Measurements from ENCODE around the gene CLCF1. TPM values are rescaled to one million over a fixed set of nuclear protein-coding genes. Genes with fewer than 3 reads are reported as not detected.

Gene CLCF1
- total and polyA plus RNA-seq, 10 of the 15 experiments (the other 5 are each of a cell fraction or from before 2014, with no cell fraction given): 0.16 to 2.1 (median 0.63) TPM; not detected in 1

GRCh38 chr11:67391304-67392182 lies 18.1 kb upstream of the CLCF1 start, which contains the start of gene RAD9A (continued):
- no peak for TF ChIP-seq SUPT20H (IDR thresholded peaks at IDR 0.05; ENCODE audit: borderline replicate concordance, control insufficient read depth, low read depth, low read length)
- TF ChIP-seq TCF7 (IDR thresholded peaks at IDR 0.05; ENCODE audit: borderline replicate concordance): no peak
- no peak for TF ChIP-seq CUX1 (IDR thresholded peaks at IDR 0.05; ENCODE audit: insufficient replicate concordance, low read depth, low read length)
- TF ChIP-seq KDM1A (IDR thresholded peaks at IDR 0.05; ENCODE audit: borderline replicate concordance): no peak
- TF ChIP-seq SUZ12 (IDR thresholded peaks at IDR 0.05; ENCODE audit: unreplicated experiment): no peak
- TF ChIP-seq ZNF384 (IDR thresholded peaks at IDR 0.05; ENCODE audit: borderline replicate concordance, low read depth, low read length): no peak
- TF ChIP-seq RAD51 (IDR thresholded peaks at IDR 0.05): peak; percentile 100
- TF ChIP-seq TCF12 (IDR thresholded peaks at IDR 0.05; ENCODE audit: low read depth, low read length): peak; percentile 94
- TF ChIP-seq MLLT1 (IDR thresholded peaks at IDR 0.05): no peak
- TF ChIP-seq SMARCA5 (IDR thresholded peaks at IDR 0.05): peak; percentile 42; the same call in 1 of the 2 replicates
- no peak for TF ChIP-seq CEBPB (IDR thresholded peaks at IDR 0.05; ENCODE audit: borderline replicate concordance in 1 of 2, low read depth in 2 of 2, low read length in 2 of 2)
- peak; percentile 47 for TF ChIP-seq E2F8 (IDR thresholded peaks at IDR 0.05; ENCODE audit: low read depth, partially characterized antibody)
- TF ChIP-seq GATAD2B (conservative IDR thresholded peaks at IDR 0.05; ENCODE audit: low read depth): peak; percentile 66; the same call in 1 of the 2 replicates
- TF ChIP-seq RELA (IDR thresholded peaks at IDR 0.05; ENCODE audit: borderline replicate concordance, partially characterized antibody): peak; percentile 99
- TF ChIP-seq RCOR1 (conservative IDR thresholded peaks at IDR 0.05; ENCODE audit: low read depth, low read length): no peak
- TF ChIP-seq HSF1 (IDR thresholded peaks at IDR 0.05; ENCODE audit: low read depth, low read length): no peak
